Gastrocnemius medialis (tissue), 4 donors: ENCODE results near the gene PRICKLE2. TPM values are rescaled to one million over a fixed set of nuclear protein-coding genes. Genes with fewer than 3 reads are reported as not detected.

Experiments used
- ATAC-seq, 2 donors: fragments of 150-250 bp; one replicate each; pipeline ENCODE4 v1.9.1; 2016
- DNase-seq, 2 donors: peaks; one replicate each; pipeline ENCODE4 v3.0.0-alpha.2; 2019
- H3K27ac ChIP-seq, 4 donors: fragments of 200-600 bp; sonication (generic); 1 replicate in 1 of 4; 2 replicates in 3 of 4; pipeline ENCODE4 v1.5.1; 2016 to 2018; ENCODE audit warnings: mild to moderate bottlenecking in 2 of 4, moderate library complexity in 1 of 4
- H3K27me3 ChIP-seq, 3 donors: fragments of 200-600 bp; sonication (generic) in 2 of 3; 1 replicate in 1 of 3; 2 replicates in 2 of 3; pipeline versions ENCODE4 v1.5.1 to v1.6.0; 2016 to 2019; ENCODE audit warnings: mild to moderate bottlenecking in 1 of 3, moderate library complexity in 1 of 3
- H3K36me3 ChIP-seq, 2 donors: fragments of 200-600 bp; sonication (generic) in 1 of 2; one replicate each; pipeline ENCODE4 v1.5.1; 2017 to 2018
- H3K4me1 ChIP-seq, 2 donors: fragments of 200-600 bp; sonication (generic) in 1 of 2; one replicate each; pipeline ENCODE4 v1.5.1; 2016 to 2017; ENCODE audit warnings: mild to moderate bottlenecking in 2 of 2
- H3K4me3 ChIP-seq, 4 donors: fragments of 200-600 bp; sonication (generic) in 3 of 4; 1 replicate in 1 of 4; 2 replicates in 3 of 4; pipeline ENCODE4 v1.5.1; 2016 to 2019; ENCODE audit warnings: mild to moderate bottlenecking in 2 of 4
- H3K9me3 ChIP-seq, 3 donors: fragments of 200-600 bp; sonication (generic) in 2 of 3; 1 replicate in 1 of 3; 2 replicates in 2 of 3; pipeline ENCODE4 v1.5.1; 2016 to 2019
- POLR2A ChIP-seq, 2 donors: fragments of 450-650 bp; IDR thresholded peaks; one replicate each; pipeline ENCODE4 v1.6.1; 2017; ENCODE audit warnings: antibody characterized with exemption in 2 of 2, mild to moderate bottlenecking in 2 of 2, moderate library complexity in 2 of 2
- in situ Hi-C, 4 donors: fragments of 200-750 bp; cut with MboI; loops; one replicate each; pipeline versions ENCODE4 v1.15.0 to v1.8.0; 2017; ENCODE audit warnings: low sequenced_read_pairs in 4 of 4
- intact Hi-C: fragments of 100-400 bp; cut with DNase I; formaldehyde crosslinking; loops from one replicate; pipeline ENCODE4 v1.15.1; 2023; ENCODE audit warnings: low total_unique reads
- total RNA-seq, 4 donors: library from RNA; depleted of rRNA; stranded (reverse); fragments of >200 nt; gene quantifications; one replicate each; pipeline versions ENCODE4 v1.1.0 to v1.2.3, GENCODE V29; 2016
- TF ChIP-seq, protein P1 (sequence below), 5 experiments: fragments of 450-650 bp in 3 of 5; fragments of 200-600 bp in 2 of 5; sonication (generic) in 2 of 5; IDR thresholded peaks in 4 of 5; conservative IDR thresholded peaks in 1 of 5; 1 replicate in 4 of 5; 2 replicates in 1 of 5; pipeline ENCODE4 v1.5.1; 2016 to 2019; ENCODE audit warnings: antibody characterized with exemption in 5 of 5, mild to moderate bottlenecking in 3 of 5, moderate library complexity in 3 of 5

Gene PRICKLE2
- total RNA-seq, 4 donors from 2014 or later = 3.6 to 6.7 (median 4.6) TPM

DNA sequence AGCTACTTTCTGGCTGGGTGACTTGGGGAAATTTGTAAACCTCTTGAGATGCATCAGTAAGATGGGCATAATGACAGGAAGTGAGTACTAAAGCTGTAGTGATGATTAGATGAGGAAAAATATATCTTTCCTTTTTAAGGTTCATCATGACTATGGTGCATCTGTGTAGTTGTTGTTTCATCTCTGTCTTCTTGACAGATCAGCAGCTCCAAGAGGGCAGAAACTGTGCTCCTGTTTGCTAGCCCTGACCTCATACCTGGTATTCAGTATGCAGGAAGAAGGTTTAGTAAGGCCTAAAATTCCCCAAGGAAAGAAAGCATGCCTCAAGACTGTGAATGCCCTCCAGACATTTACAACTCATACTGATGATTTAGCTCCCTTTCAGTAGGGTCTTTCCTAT, 119.5 kb downstream of the PRICKLE2 start:
- intact Hi-C loops = no loop called here
- H3K27me3 ChIP-seq = no peaks in the 10 kb centered on the region
- DNase-seq = no peak
- no peak overlapping the region for H3K4me3 ChIP-seq
- H3K36me3 ChIP-seq = no peaks in the 10 kb centered on the region
- H3K9me3 ChIP-seq = no peaks in the 10 kb centered on the region
- no peak for TF ChIP-seq POLR2A (IDR thresholded peaks at IDR 0.05)
- TF ChIP-seq, protein P1, sequence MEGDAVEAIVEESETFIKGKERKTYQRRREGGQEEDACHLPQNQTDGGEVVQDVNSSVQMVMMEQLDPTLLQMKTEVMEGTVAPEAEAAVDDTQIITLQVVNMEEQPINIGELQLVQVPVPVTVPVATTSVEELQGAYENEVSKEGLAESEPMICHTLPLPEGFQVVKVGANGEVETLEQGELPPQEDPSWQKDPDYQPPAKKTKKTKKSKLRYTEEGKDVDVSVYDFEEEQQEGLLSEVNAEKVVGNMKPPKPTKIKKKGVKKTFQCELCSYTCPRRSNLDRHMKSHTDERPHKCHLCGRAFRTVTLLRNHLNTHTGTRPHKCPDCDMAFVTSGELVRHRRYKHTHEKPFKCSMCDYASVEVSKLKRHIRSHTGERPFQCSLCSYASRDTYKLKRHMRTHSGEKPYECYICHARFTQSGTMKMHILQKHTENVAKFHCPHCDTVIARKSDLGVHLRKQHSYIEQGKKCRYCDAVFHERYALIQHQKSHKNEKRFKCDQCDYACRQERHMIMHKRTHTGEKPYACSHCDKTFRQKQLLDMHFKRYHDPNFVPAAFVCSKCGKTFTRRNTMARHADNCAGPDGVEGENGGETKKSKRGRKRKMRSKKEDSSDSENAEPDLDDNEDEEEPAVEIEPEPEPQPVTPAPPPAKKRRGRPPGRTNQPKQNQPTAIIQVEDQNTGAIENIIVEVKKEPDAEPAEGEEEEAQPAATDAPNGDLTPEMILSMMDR (IDR thresholded peaks at IDR 0.05 in 4 of 5, conservative IDR thresholded peaks at IDR 0.05 in 1 of 5) = no peak
- no peak for ATAC-seq
- in situ Hi-C loops = no loop called here
- no peaks in the 10 kb centered on the region for H3K4me1 ChIP-seq
- H3K27ac ChIP-seq = no peak overlapping the region

DNA sequence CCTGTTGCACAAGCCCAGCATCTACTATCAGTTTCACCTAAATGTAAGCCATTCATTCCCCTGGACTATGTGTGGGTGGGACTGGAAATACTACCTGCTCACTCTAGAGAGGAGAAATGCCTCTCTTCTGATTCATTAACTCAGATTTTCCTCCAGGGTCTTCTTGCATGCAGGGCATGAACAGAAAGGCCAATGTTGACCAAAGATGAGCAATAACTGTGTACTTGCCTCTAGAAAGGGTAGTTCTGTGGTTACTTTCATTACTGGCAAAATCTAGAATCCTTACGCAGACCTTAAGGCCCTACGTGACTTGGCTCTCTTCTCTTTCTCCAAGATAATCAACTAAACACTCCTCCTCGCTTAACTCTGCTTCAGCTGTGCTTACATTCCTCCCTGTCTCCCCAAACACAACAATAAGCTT, 120.6 kb downstream of the PRICKLE2 start:
- Histone ChIP-seq H3K4me3 (no peak overlapping the region), H3K27ac (no peak overlapping the region), H3K27me3 (no peaks in the 10 kb centered on the region), H3K4me1 (no peaks in the 10 kb centered on the region), H3K36me3 (no peaks in the 10 kb centered on the region), H3K9me3 (no peaks in the 10 kb centered on the region)
- in situ Hi-C loops (no loop called here), intact Hi-C loops (no loop called here)
- no peak for ATAC-seq
- DNase-seq = no peak
- TF ChIP-seq, protein P1 (IDR thresholded peaks at IDR 0.05 in 4 of 5, conservative IDR thresholded peaks at IDR 0.05 in 1 of 5) = no peak

DNA sequence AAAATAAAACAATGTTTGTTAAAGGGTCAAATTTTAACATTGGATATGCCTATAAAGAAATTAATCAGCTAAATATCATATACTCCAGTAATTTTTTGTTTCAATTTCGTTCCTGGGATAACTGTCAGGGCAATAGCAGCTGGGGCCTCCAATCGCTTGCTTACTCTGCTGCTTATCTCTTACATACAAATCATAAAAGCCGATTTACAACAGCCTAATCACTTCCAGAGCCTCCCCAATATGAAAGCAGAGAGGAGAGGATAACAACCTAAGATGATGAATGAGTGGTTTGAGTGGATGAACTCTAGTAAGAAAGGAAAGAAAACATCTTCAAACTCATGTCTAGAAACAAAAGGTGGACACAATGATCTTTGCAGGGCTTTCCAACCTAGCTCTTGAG, 121.3 kb downstream of the PRICKLE2 start:
- no peak overlapping the region for H3K27ac ChIP-seq
- no peaks in the 10 kb centered on the region for H3K27me3 ChIP-seq
- no peaks in the 10 kb centered on the region for H3K36me3 ChIP-seq
- H3K4me1 ChIP-seq = no peaks in the 10 kb centered on the region
- no peaks in the 10 kb centered on the region for H3K9me3 ChIP-seq
- TF ChIP-seq, protein P1 (IDR thresholded peaks at IDR 0.05 in 4 of 5, conservative IDR thresholded peaks at IDR 0.05 in 1 of 5) = no peak
- no peak overlapping the region for H3K4me3 ChIP-seq
- no peak for ATAC-seq
- intact Hi-C loops (no loop called here), in situ Hi-C loops (no loop called here)
- no peak for DNase-seq

DNA sequence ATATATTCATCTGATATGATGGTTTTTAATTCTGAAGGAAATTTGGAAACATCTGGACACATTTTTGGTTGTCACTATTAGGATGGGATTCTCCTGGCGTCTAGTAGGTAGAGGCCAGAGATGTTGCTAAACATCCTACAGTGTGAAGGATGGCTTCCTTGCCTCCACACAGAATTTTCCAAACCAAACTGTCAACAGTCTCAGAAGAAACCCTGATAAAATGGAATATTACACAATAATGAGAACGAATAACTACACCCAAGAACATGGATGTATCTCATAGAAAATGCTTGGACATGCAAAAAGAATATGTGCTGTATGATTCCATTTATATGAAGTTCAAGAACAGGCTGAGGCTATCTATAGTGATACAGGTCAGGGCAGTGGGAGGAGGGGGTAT, 122.1 kb downstream of the PRICKLE2 start:
- TF ChIP-seq POLR2A (IDR thresholded peaks at IDR 0.05) = no peak
- TF ChIP-seq, protein P1 (IDR thresholded peaks at IDR 0.05 in 4 of 5, conservative IDR thresholded peaks at IDR 0.05 in 1 of 5) = no peak

DNA sequence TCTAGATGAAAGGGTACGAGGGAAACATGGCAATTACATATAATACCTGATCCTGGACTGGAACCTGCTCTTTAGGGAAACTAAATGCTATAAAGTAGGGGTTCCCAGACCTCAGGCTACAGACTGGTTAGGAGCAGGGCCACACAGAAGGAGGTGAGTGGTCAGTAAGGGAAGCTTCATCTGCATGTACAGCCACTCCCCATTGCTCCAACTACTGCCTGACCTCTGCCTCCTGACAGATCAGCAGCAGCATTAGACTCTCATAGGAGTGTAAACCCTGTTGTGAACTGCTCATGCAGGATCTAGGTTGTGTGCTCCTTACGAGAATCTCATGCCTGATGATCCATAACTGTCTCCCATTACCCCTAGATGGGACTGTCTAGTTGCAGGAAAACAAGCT, 123.1 kb downstream of the PRICKLE2 start:
- no peaks in the 10 kb centered on the region for H3K27me3 ChIP-seq
- in situ Hi-C loops = no loop called here
- H3K9me3 ChIP-seq = no peaks in the 10 kb centered on the region
- H3K4me3 ChIP-seq = no peak overlapping the region
- no peaks in the 10 kb centered on the region for H3K36me3 ChIP-seq
- DNase-seq = no peak
- intact Hi-C loops = no loop called here
- TF ChIP-seq, protein P1 (IDR thresholded peaks at IDR 0.05 in 4 of 5, conservative IDR thresholded peaks at IDR 0.05 in 1 of 5) = no peak
- no peak for TF ChIP-seq POLR2A (IDR thresholded peaks at IDR 0.05)
- no peak for ATAC-seq
- no peaks in the 10 kb centered on the region for H3K4me1 ChIP-seq
- H3K27ac ChIP-seq = no peak overlapping the region

More for the DNA sequence above, 122.1 kb downstream of the PRICKLE2 start:
- no peak overlapping the region for H3K27ac ChIP-seq
- in situ Hi-C loops (no loop called here), intact Hi-C loops (no loop called here)
- DNase-seq (no peak), ATAC-seq (no peak)
- H3K9me3 ChIP-seq = no peaks in the 10 kb centered on the region
- no peak overlapping the region for H3K4me3 ChIP-seq
- H3K4me1 ChIP-seq = no peaks in the 10 kb centered on the region
- H3K36me3 ChIP-seq = no peaks in the 10 kb centered on the region
- no peaks in the 10 kb centered on the region for H3K27me3 ChIP-seq
